VCaP (cell line): ENCODE measurements around the gene ZFAND2B.

Experiments used
- H3K27ac ChIP-seq: fragments of 450-650 bp; 2 replicates; pipeline ENCODE4 v1.5.1; 2017
- CTCF ChIP-seq: fragments of 450-650 bp; conservative IDR thresholded peaks from 2 replicates; pipeline ENCODE4 v1.5.1; 2017; ENCODE audit warnings: mild to moderate bottlenecking, moderate library complexity

The ZFAND2B gene

GRCh38 chr2:219163156-219163555, 43.4 kb upstream of the ZFAND2B start:
- no peak overlapping the region for H3K27ac ChIP-seq
- TF ChIP-seq CTCF, result no peak

GRCh38 chr2:219165058-219165911, 41.3 kb upstream of the ZFAND2B start:
- no peak overlapping the region for H3K27ac ChIP-seq
- no peak for TF ChIP-seq CTCF

- H3K27ac ChIP-seq, result no peak overlapping the region
- TF ChIP-seq CTCF, result no peak
Measured at GRCh38 chr2:219167997-219168396, 38.6 kb upstream of the ZFAND2B start.

GRCh38 chr2:219168526-219168925, 38.1 kb upstream of the ZFAND2B start:
- no peak for TF ChIP-seq CTCF
- H3K27ac ChIP-seq, result no peak overlapping the region

- no peak overlapping the region for H3K27ac ChIP-seq
- no peak for TF ChIP-seq CTCF
Measured at GRCh38 chr2:219168932-219169331, 37.6 kb upstream of the ZFAND2B start.

GRCh38 chr2:219169930-219170654, 36.5 kb upstream of the ZFAND2B start, which contains the start of gene SLC23A3:
Gene SLC23A3, minus strand, starts transcription at chr2:219170029. Its CDS starts 45 bp downstream, at chr2:219169984.
- TF ChIP-seq CTCF, result no peak
- no peak within 1 kb of the TSS for H3K27ac ChIP-seq

GRCh38 chr2:219171231-219171651, 35.3 kb upstream of the ZFAND2B start:
- peak; percentile 75 for TF ChIP-seq CTCF
- H3K27ac ChIP-seq, result no peak overlapping the region
